Ovary (tissue), 3 donors: ENCODE data around the gene SLBP.

Experiments used
- EP300 ChIP-seq: sonication (generic); formaldehyde crosslinking; IDR thresholded peaks from one replicate; pipeline ENCODE4 v1.6.1; 2017; ENCODE audit warnings: antibody characterized with exemption
- TF ChIP-seq, protein P1 (sequence below), 3 donors: fragments of 450-650 bp in 2 of 3; fragments of 200-600 bp in 1 of 3; IDR thresholded peaks; one replicate each; pipeline versions ENCODE4 v1.5.1 to v1.8.0; 2016 to 2022; ENCODE audit warnings: antibody characterized with exemption in 3 of 3, mild to moderate bottlenecking in 1 of 3
- donor health status: DM: no; HTN: no; CAD: no.

GRCh38 chr4:1738410-1738809, 26.3 kb upstream of the SLBP start:
- TF ChIP-seq, protein P1, sequence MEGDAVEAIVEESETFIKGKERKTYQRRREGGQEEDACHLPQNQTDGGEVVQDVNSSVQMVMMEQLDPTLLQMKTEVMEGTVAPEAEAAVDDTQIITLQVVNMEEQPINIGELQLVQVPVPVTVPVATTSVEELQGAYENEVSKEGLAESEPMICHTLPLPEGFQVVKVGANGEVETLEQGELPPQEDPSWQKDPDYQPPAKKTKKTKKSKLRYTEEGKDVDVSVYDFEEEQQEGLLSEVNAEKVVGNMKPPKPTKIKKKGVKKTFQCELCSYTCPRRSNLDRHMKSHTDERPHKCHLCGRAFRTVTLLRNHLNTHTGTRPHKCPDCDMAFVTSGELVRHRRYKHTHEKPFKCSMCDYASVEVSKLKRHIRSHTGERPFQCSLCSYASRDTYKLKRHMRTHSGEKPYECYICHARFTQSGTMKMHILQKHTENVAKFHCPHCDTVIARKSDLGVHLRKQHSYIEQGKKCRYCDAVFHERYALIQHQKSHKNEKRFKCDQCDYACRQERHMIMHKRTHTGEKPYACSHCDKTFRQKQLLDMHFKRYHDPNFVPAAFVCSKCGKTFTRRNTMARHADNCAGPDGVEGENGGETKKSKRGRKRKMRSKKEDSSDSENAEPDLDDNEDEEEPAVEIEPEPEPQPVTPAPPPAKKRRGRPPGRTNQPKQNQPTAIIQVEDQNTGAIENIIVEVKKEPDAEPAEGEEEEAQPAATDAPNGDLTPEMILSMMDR (IDR thresholded peaks at IDR 0.05), result no peak
- TF ChIP-seq EP300, result no peak
